ENCODE results near the gene NID2.

Gene NID2

GRCh38 chr14:52025310-52025709 is 43.5 kb downstream of the NID2 start:
- no peak for FAIRE-seq

- FAIRE-seq, result no peak
Measured at GRCh38 chr14:52023518-52023917, 45.3 kb downstream of the NID2 start.

GRCh38 chr14:52021957-52022600 is 46.8 kb downstream of the NID2 start:
- no peak for FAIRE-seq

GRCh38 chr14:52020866-52021717 is 47.8 kb downstream of the NID2 start:
- no peak for FAIRE-seq

- FAIRE-seq, result no peak
Measured at GRCh38 chr14:52020161-52020714, 48.6 kb downstream of the NID2 start.

- no peak for FAIRE-seq
Measured at GRCh38 chr14:52018970-52019369, 49.9 kb downstream of the NID2 start.

- no peak for FAIRE-seq
Measured at GRCh38 chr14:52018252-52018651, 50.6 kb downstream of the NID2 start.

GRCh38 chr14:52015411-52016030 is 53.3 kb downstream of the NID2 start:
- no peak for FAIRE-seq

- no peak for FAIRE-seq
Measured at GRCh38 chr14:52014601-52015267, 54.1 kb downstream of the NID2 start.

GRCh38 chr14:52013984-52014600 is 54.8 kb downstream of the NID2 start:
- no peak for FAIRE-seq

- FAIRE-seq, result no peak
Measured at GRCh38 chr14:52012635-52013034, 56.2 kb downstream of the NID2 start.

GRCh38 chr14:52011523-52011922 is 57.3 kb downstream of the NID2 start:
- no peak for FAIRE-seq

GRCh38 chr14:52010173-52010693 is 58.6 kb downstream of the NID2 start:
- FAIRE-seq, result no peak

GRCh38 chr14:52008136-52008535 is 60.7 kb downstream of the NID2 start:
- FAIRE-seq, result no peak

GRCh38 chr14:52007637-52008036 is 61.2 kb downstream of the NID2 start:
- FAIRE-seq, result no peak

- FAIRE-seq, result no peak
Measured at GRCh38 chr14:52007211-52007610, 61.6 kb downstream of the NID2 start.

GRCh38 chr14:52006361-52006760 is 62.5 kb downstream of the NID2 start:
- FAIRE-seq, result no peak

GRCh38 chr14:52005625-52006024 is 63.2 kb downstream of the NID2 start:
- FAIRE-seq, result no peak

GRCh38 chr14:52003324-52003723 is 65.5 kb downstream of the NID2 start:
- FAIRE-seq, result no peak

GRCh38 chr14:52002542-52002941 is 66.3 kb downstream of the NID2 start:
- no peak for FAIRE-seq

- FAIRE-seq, result no peak
Measured at GRCh38 chr14:52000696-52001095, 68.2 kb downstream of the NID2 start.

GRCh38 chr14:52000019-52000582 is 68.8 kb downstream of the NID2 start:
- no peak for FAIRE-seq

All from colon (tissue), 2 donors.